ENCODE measurements around the gene PPP3CA.

The PPP3CA gene

DNA sequence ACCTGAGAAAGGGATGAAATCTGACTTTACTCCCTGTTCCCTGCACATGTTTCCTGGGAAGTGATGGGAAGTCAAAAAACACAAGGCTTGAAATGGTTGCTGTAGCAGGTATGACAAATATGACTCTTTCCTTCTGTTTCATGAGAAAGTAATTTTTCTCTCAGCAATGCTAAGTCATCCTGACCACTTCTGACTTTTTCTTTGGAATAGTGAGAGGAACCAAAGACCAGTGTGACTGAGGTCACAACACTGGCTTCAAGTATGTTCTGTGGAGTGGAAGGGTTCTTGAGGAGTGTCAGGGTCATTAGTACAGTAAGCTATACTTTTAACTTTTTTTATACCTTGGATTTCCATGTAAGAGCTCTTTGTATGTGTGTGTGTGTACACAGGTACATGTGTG, 225.3 kb downstream of the PPP3CA start:
- Histone ChIP-seq H3K27ac (no peak overlapping the region), H3K9me3 (ENCODE audit: control insufficient read depth, low read length) (no peaks in the 10 kb centered on the region), H3K27me3 (ENCODE audit: control insufficient read depth, insufficient read depth, low read length) (no peaks in the 10 kb centered on the region), H3K79me2 (no peaks in the 10 kb centered on the region), H3K9ac (no peak overlapping the region), H3K4me3 (ENCODE audit: low read depth, low read length) (no peak overlapping the region), H3K4me1 (peaks cover 2% of the 10 kb centered on the region), H3K4me2 (ENCODE audit: low read length) (no peak overlapping the region), H3K36me3 (ENCODE audit: control insufficient read depth, insufficient read depth, low read length) (peaks cover 2% of the 10 kb centered on the region), H2AFZ (no peak overlapping the region)
- TF ChIP-seq, protein P1, sequence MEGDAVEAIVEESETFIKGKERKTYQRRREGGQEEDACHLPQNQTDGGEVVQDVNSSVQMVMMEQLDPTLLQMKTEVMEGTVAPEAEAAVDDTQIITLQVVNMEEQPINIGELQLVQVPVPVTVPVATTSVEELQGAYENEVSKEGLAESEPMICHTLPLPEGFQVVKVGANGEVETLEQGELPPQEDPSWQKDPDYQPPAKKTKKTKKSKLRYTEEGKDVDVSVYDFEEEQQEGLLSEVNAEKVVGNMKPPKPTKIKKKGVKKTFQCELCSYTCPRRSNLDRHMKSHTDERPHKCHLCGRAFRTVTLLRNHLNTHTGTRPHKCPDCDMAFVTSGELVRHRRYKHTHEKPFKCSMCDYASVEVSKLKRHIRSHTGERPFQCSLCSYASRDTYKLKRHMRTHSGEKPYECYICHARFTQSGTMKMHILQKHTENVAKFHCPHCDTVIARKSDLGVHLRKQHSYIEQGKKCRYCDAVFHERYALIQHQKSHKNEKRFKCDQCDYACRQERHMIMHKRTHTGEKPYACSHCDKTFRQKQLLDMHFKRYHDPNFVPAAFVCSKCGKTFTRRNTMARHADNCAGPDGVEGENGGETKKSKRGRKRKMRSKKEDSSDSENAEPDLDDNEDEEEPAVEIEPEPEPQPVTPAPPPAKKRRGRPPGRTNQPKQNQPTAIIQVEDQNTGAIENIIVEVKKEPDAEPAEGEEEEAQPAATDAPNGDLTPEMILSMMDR (IDR thresholded peaks at IDR 0.05) = no peak

DNA sequence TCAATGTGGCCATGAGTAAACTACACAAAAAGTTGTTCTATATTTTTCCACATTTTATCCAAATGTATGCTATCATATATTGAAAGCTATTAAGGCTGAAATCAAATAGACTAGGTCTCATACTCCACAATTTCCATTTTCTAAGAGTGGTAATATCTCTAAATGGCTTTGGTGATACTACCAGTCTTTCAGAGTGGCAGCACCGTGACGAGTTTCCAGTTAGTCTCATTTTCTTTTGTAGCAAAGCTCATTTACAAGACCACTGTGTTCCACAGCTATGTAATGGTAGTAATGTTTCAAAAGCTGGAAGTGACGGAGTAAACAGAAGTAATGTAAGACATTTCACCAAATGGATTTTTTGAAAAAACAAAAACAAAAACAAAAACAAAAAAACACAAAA, 228.2 kb downstream of the PPP3CA start:
- no peaks in the 10 kb centered on the region for H3K79me2 ChIP-seq
- H3K4me3 ChIP-seq (ENCODE audit: low read depth, low read length) = no peak overlapping the region
- H3K4me2 ChIP-seq (ENCODE audit: low read length) = no peak overlapping the region
- H3K27ac ChIP-seq = no peak overlapping the region
- H3K9me3 ChIP-seq (ENCODE audit: control insufficient read depth, low read length) = no peaks in the 10 kb centered on the region
- no peaks in the 10 kb centered on the region for H3K27me3 ChIP-seq (ENCODE audit: control insufficient read depth, insufficient read depth, low read length)
- no peaks in the 10 kb centered on the region for H3K4me1 ChIP-seq
- peaks cover 2% of the 10 kb centered on the region for H3K36me3 ChIP-seq (ENCODE audit: control insufficient read depth, insufficient read depth, low read length)
- no peak overlapping the region for H3K9ac ChIP-seq
- no peak overlapping the region for H2AFZ ChIP-seq
- TF ChIP-seq, protein P1 (IDR thresholded peaks at IDR 0.05) = no peak

DNA sequence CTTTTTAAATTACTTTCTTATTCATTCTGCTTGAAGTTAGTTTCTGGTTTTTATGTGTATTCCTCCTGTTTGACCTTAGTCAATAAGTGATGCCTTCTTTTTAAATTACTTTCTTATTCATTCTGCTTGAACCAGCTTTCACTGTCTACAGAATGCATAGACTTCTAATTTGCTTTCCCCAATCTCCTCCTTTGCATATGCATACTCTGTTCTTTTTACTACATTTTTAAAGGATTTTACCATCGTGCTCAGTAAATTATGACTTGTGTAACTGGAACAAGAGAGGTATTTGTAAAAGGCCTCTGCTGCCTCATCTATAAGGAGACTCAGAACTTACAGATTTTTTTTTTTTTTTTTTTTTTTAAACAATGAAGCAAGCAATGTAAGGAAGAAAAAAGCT, 228.7 kb downstream of the PPP3CA start:
- Histone ChIP-seq H3K9ac (no peak overlapping the region), H3K27me3 (ENCODE audit: control insufficient read depth, insufficient read depth, low read length) (no peaks in the 10 kb centered on the region), H2AFZ (no peak overlapping the region), H3K36me3 (ENCODE audit: control insufficient read depth, insufficient read depth, low read length) (peaks cover 2% of the 10 kb centered on the region), H3K4me1 (no peaks in the 10 kb centered on the region), H3K4me2 (ENCODE audit: low read length) (no peak overlapping the region), H3K27ac (no peak overlapping the region), H3K4me3 (ENCODE audit: low read depth, low read length) (no peak overlapping the region), H3K9me3 (ENCODE audit: control insufficient read depth, low read length) (no peaks in the 10 kb centered on the region), H3K79me2 (no peaks in the 10 kb centered on the region)
- TF ChIP-seq, protein P1 (IDR thresholded peaks at IDR 0.05) = no peak

DNA sequence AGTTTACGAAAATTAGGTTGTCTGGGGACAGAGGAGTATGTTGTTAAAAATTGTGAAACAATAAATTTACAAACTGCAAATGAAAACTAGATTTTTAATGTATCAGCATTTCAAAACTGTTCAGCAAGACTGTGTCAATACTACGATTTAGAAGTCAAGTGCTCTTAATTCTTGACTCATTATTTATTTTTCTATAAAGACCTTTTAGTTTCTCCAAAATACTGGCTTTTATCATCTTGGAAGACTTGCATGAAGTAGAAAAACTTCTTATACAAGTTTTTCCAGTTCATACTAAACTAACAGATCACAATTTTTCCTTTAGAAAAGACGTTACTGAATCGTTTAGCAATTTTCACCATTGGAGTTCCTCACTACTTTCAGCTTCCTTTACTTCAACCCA, 231.4 kb downstream of the PPP3CA start:
- H2AFZ ChIP-seq = no peak overlapping the region
- no peaks in the 10 kb centered on the region for H3K79me2 ChIP-seq
- H3K36me3 ChIP-seq (ENCODE audit: control insufficient read depth, insufficient read depth, low read length) = peaks cover 2% of the 10 kb centered on the region
- no peak overlapping the region for H3K4me3 ChIP-seq (ENCODE audit: low read depth, low read length)
- no peak overlapping the region for H3K4me2 ChIP-seq (ENCODE audit: low read length)
- no peaks in the 10 kb centered on the region for H3K9me3 ChIP-seq (ENCODE audit: control insufficient read depth, low read length)
- no peak overlapping the region for H3K27ac ChIP-seq
- H3K9ac ChIP-seq = no peak overlapping the region
- TF ChIP-seq, protein P1 (IDR thresholded peaks at IDR 0.05) = no peak
- H3K27me3 ChIP-seq (ENCODE audit: control insufficient read depth, insufficient read depth, low read length) = no peaks in the 10 kb centered on the region
- H3K4me1 ChIP-seq = no peaks in the 10 kb centered on the region

DNA sequence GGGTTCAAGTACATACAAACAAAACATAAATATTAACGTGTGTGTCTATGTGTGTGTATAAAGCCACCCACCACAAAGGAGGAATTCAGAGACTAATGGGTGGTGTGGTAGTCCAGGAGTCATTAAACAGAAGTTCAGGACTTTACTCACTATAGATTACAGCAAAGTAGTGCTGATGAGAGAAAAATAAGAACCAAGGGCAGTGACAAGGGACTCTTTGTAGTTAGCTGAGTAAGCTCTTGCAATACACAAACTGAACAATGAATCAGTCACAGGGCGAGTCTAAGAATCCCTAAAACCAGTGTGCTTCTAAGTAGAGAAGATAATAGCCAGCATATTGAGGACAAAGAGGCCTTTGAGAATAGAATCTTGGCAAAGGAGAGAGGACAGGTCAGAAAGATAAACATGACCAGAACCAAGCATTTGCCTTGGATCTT, 232.4 kb downstream of the PPP3CA start:
- no peak overlapping the region for H3K9ac ChIP-seq
- no peak overlapping the region for H3K27ac ChIP-seq
- H2AFZ ChIP-seq = no peak overlapping the region
- H3K36me3 ChIP-seq (ENCODE audit: control insufficient read depth, insufficient read depth, low read length) = peaks cover 2% of the 10 kb centered on the region
- no peak overlapping the region for H3K4me3 ChIP-seq (ENCODE audit: low read depth, low read length)
- TF ChIP-seq, protein P1 (IDR thresholded peaks at IDR 0.05) = no peak
- no peaks in the 10 kb centered on the region for H3K9me3 ChIP-seq (ENCODE audit: control insufficient read depth, low read length)
- no peaks in the 10 kb centered on the region for H3K4me1 ChIP-seq
- H3K79me2 ChIP-seq = no peaks in the 10 kb centered on the region
- no peaks in the 10 kb centered on the region for H3K27me3 ChIP-seq (ENCODE audit: control insufficient read depth, insufficient read depth, low read length)
- H3K4me2 ChIP-seq (ENCODE audit: low read length) = no peak overlapping the region
